ENCODE data around the gene STK4.

STK4 gene

GRCh38 chr20:44921447-44921846 lies 44.9 kb upstream of the STK4 start:
- TF ChIP-seq, protein P1, sequence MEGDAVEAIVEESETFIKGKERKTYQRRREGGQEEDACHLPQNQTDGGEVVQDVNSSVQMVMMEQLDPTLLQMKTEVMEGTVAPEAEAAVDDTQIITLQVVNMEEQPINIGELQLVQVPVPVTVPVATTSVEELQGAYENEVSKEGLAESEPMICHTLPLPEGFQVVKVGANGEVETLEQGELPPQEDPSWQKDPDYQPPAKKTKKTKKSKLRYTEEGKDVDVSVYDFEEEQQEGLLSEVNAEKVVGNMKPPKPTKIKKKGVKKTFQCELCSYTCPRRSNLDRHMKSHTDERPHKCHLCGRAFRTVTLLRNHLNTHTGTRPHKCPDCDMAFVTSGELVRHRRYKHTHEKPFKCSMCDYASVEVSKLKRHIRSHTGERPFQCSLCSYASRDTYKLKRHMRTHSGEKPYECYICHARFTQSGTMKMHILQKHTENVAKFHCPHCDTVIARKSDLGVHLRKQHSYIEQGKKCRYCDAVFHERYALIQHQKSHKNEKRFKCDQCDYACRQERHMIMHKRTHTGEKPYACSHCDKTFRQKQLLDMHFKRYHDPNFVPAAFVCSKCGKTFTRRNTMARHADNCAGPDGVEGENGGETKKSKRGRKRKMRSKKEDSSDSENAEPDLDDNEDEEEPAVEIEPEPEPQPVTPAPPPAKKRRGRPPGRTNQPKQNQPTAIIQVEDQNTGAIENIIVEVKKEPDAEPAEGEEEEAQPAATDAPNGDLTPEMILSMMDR (IDR thresholded peaks at IDR 0.05; ENCODE audit: low read depth, low read length), result no peak
- TF ChIP-seq, protein P2, sequence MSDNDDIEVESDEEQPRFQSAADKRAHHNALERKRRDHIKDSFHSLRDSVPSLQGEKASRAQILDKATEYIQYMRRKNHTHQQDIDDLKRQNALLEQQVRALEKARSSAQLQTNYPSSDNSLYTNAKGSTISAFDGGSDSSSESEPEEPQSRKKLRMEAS (IDR thresholded peaks at IDR 0.05; ENCODE audit: low read depth, low read length), result no peak
- TF ChIP-seq POLR2A (IDR thresholded peaks at IDR 0.05; ENCODE audit: extremely low read depth, insufficient read length) (no peak), MYC (IDR thresholded peaks at IDR 0.05; ENCODE audit: low read depth, low read length) (no peak)

DNA sequence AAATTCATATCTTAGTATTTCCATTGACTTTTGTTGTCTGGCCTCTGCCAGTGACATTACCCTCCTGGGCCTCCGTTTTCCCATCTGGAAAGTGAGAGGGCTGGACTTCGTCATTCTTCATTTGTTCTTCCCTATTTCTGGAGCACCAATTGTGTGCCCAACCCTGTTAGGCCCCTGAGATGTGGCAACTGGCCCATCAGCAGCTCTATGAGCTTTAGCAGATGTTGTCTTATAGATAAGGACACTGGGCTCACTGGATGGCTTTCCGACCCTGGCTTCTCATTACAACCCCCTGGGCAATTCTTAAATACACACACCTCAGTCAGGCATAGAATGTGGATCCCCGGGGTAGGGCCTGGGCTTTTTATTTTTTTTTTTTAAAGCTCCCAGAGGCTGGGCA lies 41.8 kb upstream of the STK4 start:
- no peak for DNase-seq (ENCODE audit: low read depth)
- TF ChIP-seq MYC (IDR thresholded peaks at IDR 0.05; ENCODE audit: low read depth, low read length) (no peak), POLR2A (IDR thresholded peaks at IDR 0.05; ENCODE audit: extremely low read depth, insufficient read length) (no peak)
- TF ChIP-seq, protein P2 (IDR thresholded peaks at IDR 0.05; ENCODE audit: low read depth, low read length), result no peak
- TF ChIP-seq, protein P1 (IDR thresholded peaks at IDR 0.05; ENCODE audit: low read depth, low read length), result no peak
- no peak overlapping the region for H3K4me3 ChIP-seq (ENCODE audit: low read depth, low read length)

More at GRCh38 chr20:44921447-44921846, 44.9 kb upstream of the STK4 start:
- H3K4me3 ChIP-seq (ENCODE audit: low read depth, low read length), result no peak overlapping the region
- no peak for DNase-seq (ENCODE audit: low read depth)

- DNase-seq (ENCODE audit: low read depth), result no peak
- TF ChIP-seq MYC (IDR thresholded peaks at IDR 0.05; ENCODE audit: low read depth, low read length) (no peak), POLR2A (IDR thresholded peaks at IDR 0.05; ENCODE audit: extremely low read depth, insufficient read length) (no peak)
- TF ChIP-seq, protein P1 (IDR thresholded peaks at IDR 0.05; ENCODE audit: low read depth, low read length), result no peak
- TF ChIP-seq, protein P2 (IDR thresholded peaks at IDR 0.05; ENCODE audit: low read depth, low read length), result no peak
- no peak overlapping the region for H3K4me3 ChIP-seq (ENCODE audit: low read depth, low read length)
These were observed 37.7 kb upstream of the STK4 start for GRCh38 chr20:44928595-44928994.

DNA sequence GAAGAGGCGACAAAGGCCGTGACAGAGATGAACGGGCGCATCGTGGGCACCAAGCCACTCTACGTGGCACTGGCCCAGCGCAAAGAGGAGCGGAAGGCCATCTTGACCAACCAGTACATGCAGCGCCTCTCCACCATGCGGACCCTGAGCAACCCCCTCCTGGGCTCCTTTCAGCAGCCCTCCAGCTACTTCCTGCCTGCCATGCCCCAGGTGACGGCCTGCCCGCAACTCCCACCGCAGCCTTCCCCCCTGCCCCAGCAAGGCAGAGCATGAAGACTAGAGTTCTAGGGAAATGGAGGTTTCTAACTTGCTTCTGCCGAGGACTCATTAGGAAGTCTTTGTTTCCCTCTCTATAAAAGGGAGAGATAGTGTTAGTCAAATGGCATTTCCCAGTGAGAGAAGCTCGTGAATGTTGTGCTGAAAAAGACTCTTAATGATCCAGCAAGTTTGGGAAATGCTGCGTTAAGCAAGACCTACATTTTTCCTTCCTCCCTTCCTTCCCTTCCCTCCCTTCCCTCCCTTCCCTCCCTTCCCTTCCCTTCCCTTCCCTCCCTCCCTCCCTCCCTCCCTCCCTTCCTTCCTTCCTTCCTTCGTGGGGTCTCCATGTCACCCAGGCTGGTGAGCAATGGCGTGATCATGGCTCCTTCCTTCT lies 35.7 kb upstream of the STK4 start:
- H3K4me3 ChIP-seq (ENCODE audit: low read depth, low read length), result no peak overlapping the region
- TF ChIP-seq, protein P1 (IDR thresholded peaks at IDR 0.05; ENCODE audit: low read depth, low read length), result no peak
- TF ChIP-seq MYC (IDR thresholded peaks at IDR 0.05; ENCODE audit: low read depth, low read length) (no peak), POLR2A (IDR thresholded peaks at IDR 0.05; ENCODE audit: extremely low read depth, insufficient read length) (no peak)
- TF ChIP-seq, protein P2 (IDR thresholded peaks at IDR 0.05; ENCODE audit: low read depth, low read length), result no peak
- DNase-seq (ENCODE audit: low read depth), result no peak

GRCh38 chr20:44931911-44932310 lies 34.4 kb upstream of the STK4 start:
- TF ChIP-seq, protein P1 (IDR thresholded peaks at IDR 0.05; ENCODE audit: low read depth, low read length), result no peak
- TF ChIP-seq, protein P2 (IDR thresholded peaks at IDR 0.05; ENCODE audit: low read depth, low read length), result no peak
- no peak for TF ChIP-seq MYC (IDR thresholded peaks at IDR 0.05; ENCODE audit: low read depth, low read length)
- H3K4me3 ChIP-seq (ENCODE audit: low read depth, low read length), result no peak overlapping the region
- no peak for DNase-seq (ENCODE audit: low read depth)

Data from NB4 (cell line).